GM12878 (cell line): ENCODE data around the gene MAFB.

Source experiments
- NR2C1 ChIP-seq: fragments of 450-650 bp; IDR thresholded peaks from 2 replicates; pipeline ENCODE4 v1.6.1; 2017; ENCODE audit warnings: antibody characterized with exemption, mild to moderate bottlenecking, moderate library complexity
- POLR2A ChIP-seq: IDR thresholded peaks from 2 replicates; pipeline ENCODE4 v1.6.1; 2011; ENCODE audit warnings: low read depth, mild to moderate bottlenecking, low read length

DNA sequence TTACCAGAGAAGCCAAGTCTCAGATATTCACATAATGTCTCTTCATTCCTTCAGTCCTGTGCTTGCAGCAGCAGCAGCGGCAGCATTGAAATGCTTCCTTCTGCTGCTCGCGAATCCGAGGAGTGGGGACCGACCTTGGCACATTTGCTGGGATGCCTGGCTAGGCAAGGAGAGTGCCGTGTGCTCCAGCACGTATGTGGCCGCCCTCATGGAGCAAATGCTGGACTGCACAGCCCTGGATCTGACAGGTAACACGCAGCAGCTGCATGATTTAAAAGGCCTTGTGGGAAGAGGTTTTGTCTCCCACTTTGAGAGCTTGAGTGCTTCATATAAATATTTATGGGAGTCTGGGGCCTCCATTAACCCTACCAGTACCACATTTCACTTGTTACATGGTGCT lies 9.9 kb downstream of the MAFB start:
- TF ChIP-seq NR2C1 (no peak), POLR2A (no peak)
